CMK (cell line): ENCODE measurements around the gene RFX4.
A peak's percentile ranks its signal among the peaks of the same experiment; 100 is the strongest.

Experiments
- DNase-seq: peaks from one replicate; pipeline ENCODE4 v3.0.0-alpha.2; 2010; ENCODE audit warnings: low read depth

Gene RFX4

GRCh38 chr12:106764220-106764619 is 181.4 kb downstream of the RFX4 start:
- no peak for DNase-seq

GRCh38 chr12:106764738-106765137 is 181.9 kb downstream of the RFX4 start:
- no peak for DNase-seq

- no peak for DNase-seq
Measured at GRCh38 chr12:106766393-106766826, 183.6 kb downstream of the RFX4 start.

GRCh38 chr12:106767206-106767605 is 184.4 kb downstream of the RFX4 start:
- no peak for DNase-seq

- DNase-seq = no peak
Measured at GRCh38 chr12:106767954-106768822, 185.4 kb downstream of the RFX4 start.

- no peak for DNase-seq
Measured at GRCh38 chr12:106769078-106769477, 186.3 kb downstream of the RFX4 start.

GRCh38 chr12:106769546-106769945 is 186.7 kb downstream of the RFX4 start:
- no peak for DNase-seq

GRCh38 chr12:106771425-106771824 is 188.6 kb downstream of the RFX4 start:
- DNase-seq = no peak

GRCh38 chr12:106773286-106774004 is 190.6 kb downstream of the RFX4 start:
- no peak for DNase-seq

GRCh38 chr12:106774005-106774807 is 191.4 kb downstream of the RFX4 start, which contains the start of gene RIC8B:
Gene RIC8B, plus strand, starts transcription at chr12:106774682. Its CDS starts 64 bp downstream, at chr12:106774746.
- peak; percentile 87 for DNase-seq

GRCh38 chr12:106774808-106775524 is 192.2 kb downstream of the RFX4 start:
- no peak for DNase-seq

GRCh38 chr12:106776897-106777296 is 194.1 kb downstream of the RFX4 start:
- no peak for DNase-seq

GRCh38 chr12:106780010-106780631 is 197.3 kb downstream of the RFX4 start:
- DNase-seq = no peak

GRCh38 chr12:106782619-106783018 is 199.8 kb downstream of the RFX4 start:
- no peak for DNase-seq

- DNase-seq = no peak
Measured at GRCh38 chr12:106783515-106783914, 200.7 kb downstream of the RFX4 start.

GRCh38 chr12:106790020-106790419 is 207.2 kb downstream of the RFX4 start:
- DNase-seq = no peak

GRCh38 chr12:106791531-106791930 is 208.7 kb downstream of the RFX4 start:
- DNase-seq = no peak

GRCh38 chr12:106794369-106794768 is 211.6 kb downstream of the RFX4 start:
- no peak for DNase-seq

GRCh38 chr12:106801167-106801708 is 218.4 kb downstream of the RFX4 start:
- DNase-seq = no peak

GRCh38 chr12:106801830-106802533 is 219.2 kb downstream of the RFX4 start:
- no peak for DNase-seq
